HG03558 (cell line): ENCODE measurements around the gene PI4KA.
"Not testable (repeated sequence)": the region's sequence is repeated elsewhere in the genome, so short reads cannot be mapped to it uniquely, and the experiment has no call there.

Experiments
- ATAC-seq: cut with Tn5 transposase; IDR thresholded peaks from one replicate; pipeline ENCODE4 v1.9.1; 2021; ENCODE audit warnings: moderate number of reproducible peaks; ENCODE audit not compliant: unreplicated experiment; ENCODE audit errors: extremely low read depth

PI4KA gene

DNA sequence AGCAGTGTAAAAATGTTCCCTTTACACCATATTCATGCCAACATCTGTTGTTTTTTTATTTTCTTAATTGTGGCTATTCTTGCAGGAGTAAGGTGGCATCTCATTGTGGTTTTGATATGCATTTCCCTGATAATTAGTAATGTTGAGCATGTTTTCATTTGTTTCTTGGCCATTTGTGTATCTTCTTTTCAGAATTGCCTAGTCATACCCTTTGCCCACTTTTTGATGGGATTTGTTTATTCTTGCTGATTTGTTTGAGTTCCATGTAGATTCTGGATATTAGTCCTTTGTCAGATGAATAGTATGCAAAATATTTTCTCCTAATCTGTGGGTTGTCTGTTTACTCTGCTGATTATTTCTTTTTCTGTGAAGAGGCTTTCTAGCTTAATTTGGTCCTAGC, 183.6 kb downstream of the PI4KA start:
- no peak for ATAC-seq

- no peak for ATAC-seq
These were observed 185.1 kb downstream of the PI4KA start for GRCh38 chr22:20673295-20674195.

DNA sequence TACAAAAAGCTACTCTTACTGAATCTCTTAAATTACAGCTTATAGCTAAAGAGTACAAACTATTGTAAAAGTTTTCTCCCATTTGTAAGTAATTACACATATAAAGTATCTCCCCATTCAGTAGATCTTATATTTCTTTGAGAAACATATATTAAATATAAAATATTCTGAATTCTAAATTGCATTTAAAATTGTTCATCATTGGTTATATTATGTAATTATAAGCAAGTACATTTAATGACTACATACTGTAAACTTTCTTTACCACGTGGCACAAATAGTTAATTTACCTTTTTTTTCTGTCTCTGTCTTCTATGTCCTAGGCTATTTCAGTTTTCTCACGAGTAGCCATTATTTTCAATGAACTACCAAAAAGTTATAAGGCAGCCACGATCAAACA, 185.9 kb downstream of the PI4KA start:
- ATAC-seq = no peak

GRCh38 chr22:20672082-20672424, 186.6 kb downstream of the PI4KA start:
- ATAC-seq = no peak

GRCh38 chr22:20671409-20672081, 187.1 kb downstream of the PI4KA start:
- ATAC-seq = no peak

DNA sequence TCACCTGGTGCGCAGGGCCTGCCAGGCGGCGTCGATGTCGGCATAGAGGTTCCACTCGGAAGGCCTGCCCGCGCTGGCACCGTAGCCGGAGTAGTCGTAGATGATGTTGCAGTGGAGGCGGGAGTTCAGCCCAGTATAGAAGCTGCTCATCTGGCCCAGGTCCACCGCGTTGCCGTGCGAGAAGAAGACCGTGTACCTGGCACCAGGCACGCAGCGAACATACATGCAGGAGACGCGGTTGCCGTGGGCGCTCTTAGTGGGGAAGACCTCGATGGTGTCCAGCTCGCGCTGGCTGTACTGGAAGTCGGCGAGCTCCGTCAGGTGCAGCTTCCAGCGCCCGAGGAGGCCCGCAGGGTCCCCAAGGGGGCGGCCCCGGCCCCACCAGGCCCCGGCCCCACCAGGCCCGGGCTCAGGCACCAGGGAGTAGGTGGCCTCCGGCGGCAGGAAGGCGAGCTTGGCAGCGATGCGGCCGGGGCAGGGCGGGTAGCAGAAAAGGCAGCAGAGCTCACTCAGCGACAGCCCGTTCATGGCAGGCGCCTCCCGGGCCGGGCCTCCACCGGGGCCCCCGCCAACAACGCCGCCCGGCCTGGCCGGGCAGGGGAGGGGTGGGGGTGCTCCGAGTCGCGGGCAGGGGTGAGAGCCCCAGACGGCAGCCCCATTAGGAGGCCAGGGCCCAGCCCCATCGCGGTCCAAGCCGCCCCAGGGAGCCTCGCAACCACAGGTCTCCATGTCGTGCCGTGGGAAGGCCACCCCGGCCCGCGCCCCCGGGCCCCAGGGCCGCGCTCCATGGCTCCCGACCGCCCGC, 188.0 kb downstream of the PI4KA start:
- not testable (repeated sequence) for ATAC-seq

- ATAC-seq = not testable (repeated sequence)
These were observed 188.7 kb downstream of the PI4KA start for GRCh38 chr22:20669884-20670283.

DNA sequence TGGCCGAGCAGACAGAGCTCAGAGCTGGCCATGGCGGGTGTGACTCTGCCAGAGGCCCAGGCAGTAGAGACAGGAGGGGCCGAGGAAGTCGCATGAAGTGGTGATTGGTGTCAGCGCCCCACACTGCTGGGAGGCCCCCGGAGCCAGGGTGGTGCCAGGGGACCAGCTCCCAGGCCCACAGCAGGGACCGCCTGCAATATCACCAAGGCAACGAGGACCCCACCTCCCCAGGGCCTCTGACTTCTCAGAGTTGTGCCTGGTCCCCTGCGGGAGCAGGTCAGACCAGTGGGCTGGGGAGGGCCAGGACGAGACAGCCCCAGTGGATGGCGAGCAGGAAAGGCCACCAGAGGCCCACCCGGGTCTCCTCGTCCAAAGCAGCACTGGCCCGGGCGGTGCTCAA, 189.1 kb downstream of the PI4KA start:
- not testable (repeated sequence) for ATAC-seq

- ATAC-seq = not testable (repeated sequence)
These were observed 189.8 kb downstream of the PI4KA start for GRCh38 chr22:20668769-20669168.

DNA sequence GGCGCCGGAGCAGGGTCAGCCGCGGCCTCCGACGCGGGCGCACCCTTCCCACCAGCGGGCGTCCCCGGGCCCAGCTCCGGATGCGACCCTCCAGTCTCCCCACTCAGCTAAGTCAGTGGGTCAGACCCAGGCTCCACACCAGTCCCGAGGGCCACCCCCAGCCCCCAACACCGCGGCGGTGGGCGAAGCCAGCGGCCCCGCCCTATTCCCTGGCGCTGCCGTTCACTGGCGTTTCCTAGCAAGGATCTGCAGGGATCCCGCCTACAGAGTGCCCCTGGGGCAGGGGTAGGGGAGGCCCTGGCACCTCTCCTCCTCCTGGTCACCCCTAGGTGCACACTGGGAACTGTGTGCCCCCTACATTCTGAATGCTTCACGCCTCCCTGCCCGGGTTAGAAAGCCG, 190.4 kb downstream of the PI4KA start:
- not testable (repeated sequence) for ATAC-seq

- not testable (repeated sequence) for ATAC-seq
These were observed 191.1 kb downstream of the PI4KA start for GRCh38 chr22:20667548-20667947.

DNA sequence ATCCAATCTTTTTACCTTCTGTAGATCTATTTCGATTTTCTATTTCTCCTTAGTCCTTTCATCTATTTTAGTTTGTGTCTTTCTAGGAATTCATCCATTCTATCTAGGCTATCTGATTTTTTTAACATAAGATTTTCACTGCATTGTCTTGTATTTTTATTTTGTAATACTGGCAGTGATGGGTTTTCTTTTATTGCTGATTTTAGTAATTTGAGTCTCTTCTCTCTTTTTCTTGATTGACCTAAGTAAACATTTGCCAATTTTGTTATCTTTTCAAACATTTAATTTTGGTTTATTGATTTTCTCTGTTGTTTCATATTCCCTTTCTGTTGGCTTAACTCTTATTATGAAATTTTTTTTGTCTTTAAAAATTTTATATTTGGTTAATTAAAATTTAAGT, 192.1 kb downstream of the PI4KA start:
- ATAC-seq = no peak

GRCh38 chr22:20664594-20664959, 194.0 kb downstream of the PI4KA start:
- no peak for ATAC-seq

GRCh38 chr22:20663941-20664593, 194.5 kb downstream of the PI4KA start:
- ATAC-seq = no peak

- ATAC-seq = no peak
These were observed 195.3 kb downstream of the PI4KA start for GRCh38 chr22:20663137-20663828.

- not testable (repeated sequence) for ATAC-seq
These were observed 196.0 kb downstream of the PI4KA start for GRCh38 chr22:20662524-20663036.

DNA sequence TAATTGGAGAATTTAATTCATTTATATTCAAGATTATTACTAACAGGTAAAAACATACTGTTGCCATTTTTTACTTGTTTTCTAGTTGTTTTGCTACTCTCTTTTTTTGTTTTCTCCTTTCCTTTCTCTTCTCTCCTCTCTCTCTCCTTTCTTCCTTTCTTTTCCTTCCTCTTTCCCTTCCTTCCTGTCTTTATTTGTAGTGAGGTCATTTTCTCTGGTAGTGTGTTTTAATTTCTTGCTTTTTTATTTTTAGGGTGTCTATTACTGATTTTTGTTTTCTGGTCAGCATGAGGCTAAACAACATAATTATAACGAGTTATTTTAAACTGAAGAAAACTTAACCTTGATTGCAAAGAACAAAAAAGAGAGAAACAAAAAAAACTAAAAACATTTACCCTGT, 197.1 kb downstream of the PI4KA start:
- no peak for ATAC-seq

- no peak for ATAC-seq
These were observed 198.1 kb downstream of the PI4KA start for GRCh38 chr22:20660441-20661054.

GRCh38 chr22:20659920-20660319, 198.7 kb downstream of the PI4KA start:
- ATAC-seq = no peak
